Measurements from ENCODE around the gene TACC2.

The TACC2 gene

DNA sequence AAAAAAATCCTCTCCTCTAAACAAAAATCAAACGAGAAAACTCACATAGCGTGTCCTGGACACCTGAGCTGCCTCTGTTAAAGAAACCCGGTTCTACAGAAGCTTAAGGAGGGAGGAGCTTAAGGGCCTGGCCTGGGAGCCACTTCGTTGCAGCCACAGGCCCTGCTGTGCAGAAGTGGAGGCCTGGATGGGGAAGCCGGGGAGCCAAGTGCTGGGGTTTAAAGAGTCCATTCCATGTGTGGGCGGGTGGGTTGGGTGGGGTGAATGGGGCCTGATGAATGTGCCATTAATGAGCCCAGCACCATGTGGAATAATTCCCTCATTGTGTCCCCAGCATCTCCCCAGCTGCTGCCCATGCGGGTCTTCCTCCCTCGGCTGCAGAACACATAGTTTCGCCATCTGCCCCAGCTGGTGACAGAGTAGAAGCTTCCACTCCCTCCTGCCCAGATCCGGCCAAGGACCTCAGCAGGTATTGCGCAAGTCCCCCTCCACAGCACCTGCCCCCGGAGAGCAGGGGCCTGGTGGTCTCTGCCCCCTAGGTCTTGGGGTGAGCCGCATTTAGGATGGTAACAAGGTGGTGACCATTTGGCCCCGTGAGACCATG lies 154.4 kb downstream of the TACC2 start:
- no peak overlapping the region for H3K4me3 ChIP-seq (replicated peaks in 1 of 2; ENCODE audit: low read depth in 2 of 2, low read length in 2 of 2)
- no peak for DNase-seq (ENCODE audit: low read depth in 2 of 2)
- TF ChIP-seq, protein P1, sequence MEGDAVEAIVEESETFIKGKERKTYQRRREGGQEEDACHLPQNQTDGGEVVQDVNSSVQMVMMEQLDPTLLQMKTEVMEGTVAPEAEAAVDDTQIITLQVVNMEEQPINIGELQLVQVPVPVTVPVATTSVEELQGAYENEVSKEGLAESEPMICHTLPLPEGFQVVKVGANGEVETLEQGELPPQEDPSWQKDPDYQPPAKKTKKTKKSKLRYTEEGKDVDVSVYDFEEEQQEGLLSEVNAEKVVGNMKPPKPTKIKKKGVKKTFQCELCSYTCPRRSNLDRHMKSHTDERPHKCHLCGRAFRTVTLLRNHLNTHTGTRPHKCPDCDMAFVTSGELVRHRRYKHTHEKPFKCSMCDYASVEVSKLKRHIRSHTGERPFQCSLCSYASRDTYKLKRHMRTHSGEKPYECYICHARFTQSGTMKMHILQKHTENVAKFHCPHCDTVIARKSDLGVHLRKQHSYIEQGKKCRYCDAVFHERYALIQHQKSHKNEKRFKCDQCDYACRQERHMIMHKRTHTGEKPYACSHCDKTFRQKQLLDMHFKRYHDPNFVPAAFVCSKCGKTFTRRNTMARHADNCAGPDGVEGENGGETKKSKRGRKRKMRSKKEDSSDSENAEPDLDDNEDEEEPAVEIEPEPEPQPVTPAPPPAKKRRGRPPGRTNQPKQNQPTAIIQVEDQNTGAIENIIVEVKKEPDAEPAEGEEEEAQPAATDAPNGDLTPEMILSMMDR (IDR thresholded peaks at IDR 0.05; ENCODE audit: low read depth, low read length): no peak

DNA sequence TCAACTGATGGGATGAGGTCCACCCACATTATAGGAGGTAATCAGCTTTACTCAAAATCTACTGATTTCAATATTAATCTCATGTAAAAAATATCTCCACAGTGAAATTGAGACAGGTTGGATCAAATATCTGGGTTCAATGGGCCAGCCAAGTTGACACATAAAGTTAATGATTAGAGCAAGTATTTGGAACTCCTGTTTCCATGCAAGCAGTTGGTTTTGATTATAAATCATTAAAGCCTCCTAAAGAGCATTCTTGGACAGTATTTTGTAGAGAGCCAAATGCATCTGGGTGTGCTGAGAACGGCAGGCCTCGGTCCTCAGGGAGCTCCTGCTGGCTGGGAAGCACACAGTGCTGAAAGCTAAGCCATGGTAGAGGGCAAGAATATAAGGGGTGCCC lies 155.2 kb downstream of the TACC2 start:
- no peak for DNase-seq (ENCODE audit: low read depth in 2 of 2)
- TF ChIP-seq, protein P1 (IDR thresholded peaks at IDR 0.05; ENCODE audit: low read depth, low read length): no peak
- H3K4me3 ChIP-seq (replicated peaks in 1 of 2; ENCODE audit: low read depth in 2 of 2, low read length in 2 of 2): no peak overlapping the region

DNA sequence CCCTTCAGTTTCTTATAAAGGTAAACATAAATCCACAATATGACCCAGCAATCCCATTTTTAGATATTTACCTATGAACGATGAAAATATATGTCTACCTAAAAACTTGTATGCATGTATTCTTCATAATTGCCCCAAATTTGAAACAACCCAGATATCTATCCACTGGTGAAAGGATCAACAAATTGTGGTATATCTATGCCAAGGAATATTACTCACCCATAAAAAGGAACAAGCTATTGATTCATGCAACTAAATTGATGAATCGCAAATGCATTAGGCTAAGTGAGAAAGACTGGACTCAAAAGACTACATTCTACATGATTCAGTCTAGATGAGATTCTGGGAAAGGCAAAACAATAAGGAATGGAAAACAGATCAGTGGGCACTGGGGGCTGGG lies 156.2 kb downstream of the TACC2 start:
- H3K4me3 ChIP-seq (replicated peaks in 1 of 2; ENCODE audit: low read depth in 2 of 2, low read length in 2 of 2): no peak overlapping the region
- no peak for DNase-seq (ENCODE audit: low read depth in 2 of 2)
- TF ChIP-seq, protein P1 (IDR thresholded peaks at IDR 0.05; ENCODE audit: low read depth, low read length): no peak

DNA sequence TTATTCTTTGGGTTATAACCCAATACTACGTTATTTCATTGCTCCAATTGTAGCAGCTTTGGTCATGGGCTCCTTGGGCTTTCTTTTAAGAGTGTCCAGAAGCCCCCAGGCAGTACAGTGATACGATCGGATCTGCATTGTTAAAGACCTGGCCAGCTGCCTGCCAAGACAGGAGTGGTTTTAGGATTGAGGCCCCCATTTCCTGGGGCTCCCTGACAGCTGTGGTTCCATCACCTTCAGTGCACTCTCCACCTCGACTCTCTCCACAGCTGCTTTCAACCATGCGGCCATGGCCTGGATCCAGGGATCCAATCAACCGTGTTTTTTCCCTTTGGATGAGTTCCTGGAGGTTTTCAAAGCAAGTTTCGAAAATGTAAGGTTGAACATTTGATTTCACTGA lies 158.7 kb downstream of the TACC2 start:
- no peak for DNase-seq (ENCODE audit: low read depth in 2 of 2)
- TF ChIP-seq, protein P1 (IDR thresholded peaks at IDR 0.05; ENCODE audit: low read depth, low read length): no peak
- no peak overlapping the region for H3K4me3 ChIP-seq (replicated peaks in 1 of 2; ENCODE audit: low read depth in 2 of 2, low read length in 2 of 2)

DNA sequence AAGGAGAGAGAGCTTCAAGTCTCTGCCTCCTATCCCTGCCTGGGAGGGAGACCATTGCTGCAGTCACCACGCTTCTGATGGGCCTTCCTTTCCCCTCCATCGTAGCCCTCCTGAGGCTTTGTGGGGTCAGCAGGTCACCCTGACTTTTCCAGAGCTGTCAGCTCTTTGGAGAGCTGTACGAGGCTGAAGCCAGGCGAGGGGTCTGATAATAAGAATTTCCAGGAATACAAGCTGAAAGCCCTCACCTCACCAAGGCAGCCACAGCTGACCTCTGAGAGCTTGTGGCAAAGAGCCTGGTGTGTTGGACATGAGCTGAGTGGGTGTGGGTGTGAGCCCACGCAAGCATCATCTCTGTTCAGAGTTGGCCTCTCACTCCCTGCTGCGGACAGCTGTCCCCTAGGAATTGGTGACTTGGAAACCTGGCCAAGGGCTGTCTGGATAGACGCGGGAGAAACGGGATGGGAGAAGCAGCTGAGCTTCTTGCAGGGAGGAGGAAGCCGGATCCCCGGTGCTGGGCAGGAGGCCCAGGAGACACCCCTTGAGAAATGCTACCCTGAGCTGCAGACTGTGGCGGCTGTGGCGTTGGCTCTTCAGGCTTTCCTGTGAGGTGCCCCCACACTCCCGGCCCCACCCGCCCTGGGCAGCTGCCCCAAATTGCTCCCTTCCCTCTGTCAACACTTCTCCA lies 160.1 kb downstream of the TACC2 start:
- TF ChIP-seq, protein P1 (IDR thresholded peaks at IDR 0.05; ENCODE audit: low read depth, low read length): no peak
- peak; percentile 41 to 96 for DNase-seq (ENCODE audit: low read depth in 2 of 2)
- H3K4me3 ChIP-seq (replicated peaks in 1 of 2; ENCODE audit: low read depth in 2 of 2, low read length in 2 of 2): no peak overlapping the region

DNA sequence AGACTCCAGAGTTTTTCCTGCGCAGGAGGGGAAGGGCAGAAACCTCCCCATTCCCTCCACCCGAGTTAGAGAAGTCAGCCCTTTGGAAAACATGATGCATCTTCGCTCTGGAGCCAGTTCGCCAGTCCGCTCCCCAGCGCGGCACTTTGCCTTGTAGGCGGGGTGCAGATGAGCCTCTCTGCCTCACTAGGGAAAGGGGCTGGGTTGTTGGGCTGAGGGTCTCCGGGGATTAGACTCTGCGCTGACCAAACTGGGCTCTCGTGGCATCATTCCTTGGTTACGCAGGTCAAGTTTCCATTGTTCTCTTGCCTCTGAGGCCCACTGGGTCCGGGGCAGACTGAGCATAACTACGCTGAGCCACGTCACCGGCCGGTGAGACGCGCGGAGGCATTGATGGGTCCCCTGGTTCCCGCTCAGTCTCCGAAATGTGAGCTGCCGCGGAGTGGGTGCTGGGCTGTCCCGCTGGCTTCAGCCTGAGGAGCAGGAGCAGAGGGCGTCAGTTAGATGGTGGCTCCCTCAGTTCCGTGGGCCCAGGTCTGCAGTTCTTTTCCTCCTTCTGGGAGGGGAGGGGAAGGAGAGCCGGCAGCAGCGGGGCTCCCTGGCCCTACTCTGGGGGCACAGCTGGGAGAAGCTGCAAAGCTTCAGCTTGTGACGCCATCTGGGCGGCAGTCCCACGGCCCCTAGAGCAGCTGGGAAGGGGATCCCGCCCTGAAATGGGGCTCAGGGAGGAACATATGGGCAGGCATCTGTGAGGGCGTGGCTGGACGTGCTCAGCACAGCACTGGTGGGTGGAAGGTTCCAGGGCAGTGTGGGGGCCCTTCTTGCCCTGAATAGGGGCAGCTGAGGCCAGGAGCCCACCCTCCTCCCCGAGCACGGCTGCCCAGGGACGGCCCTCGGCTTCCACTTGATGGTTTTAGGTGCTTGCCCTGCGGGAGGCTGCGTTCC lies 160.9 kb downstream of the TACC2 start:
- DNase-seq (ENCODE audit: low read depth in 2 of 2): peak; percentile 65 to 79
- no peak overlapping the region for H3K4me3 ChIP-seq (replicated peaks in 1 of 2; ENCODE audit: low read depth in 2 of 2, low read length in 2 of 2)
- TF ChIP-seq, protein P1 (IDR thresholded peaks at IDR 0.05; ENCODE audit: low read depth, low read length): no peak

All from cardiac fibroblast (primary cell).